Activated T-helper 1 cell treated with anti-CD3 and anti-CD28 coated beads, Interleukin-12 subunit alpha, Interleukin-12 subunit beta, Interleukin-2, Interleukin-4 antibody, amounts not matched to agents 30 ng/mL and 10 ng/mL and 1 ng/mL, durations not matched to agents 14 hours and 24 hours and 36 hours (primary cell): ENCODE data around the gene ASF1B. TPM values are rescaled to one million over a fixed set of nuclear protein-coding genes. Genes with fewer than 3 reads are reported as not detected.
A peak's percentile ranks its signal among the peaks of the same experiment; 100 is the strongest.

Experiments used
- DNase-seq: peaks from one replicate; pipeline ENCODE4 v3.0.0; 2021; ENCODE audit warnings: low spot score
- H3K27ac Mint-ChIP-seq: one replicate; pipeline ENCODE4 v1.8.0; 2021; ENCODE audit warnings: mild to moderate bottlenecking, mixed read lengths
- H3K27me3 Mint-ChIP-seq: one replicate; pipeline ENCODE4 v1.8.0; 2022; ENCODE audit warnings: mild to moderate bottlenecking, moderate library complexity, mixed read lengths; ENCODE audit not compliant: insufficient read depth
- H3K36me3 Mint-ChIP-seq: one replicate; pipeline ENCODE4 v1.8.0; 2021; ENCODE audit warnings: low read depth, mixed read lengths
- H3K4me1 Mint-ChIP-seq: one replicate; pipeline ENCODE4 v1.8.0; 2021; ENCODE audit warnings: low read depth, mixed read lengths
- H3K4me3 Mint-ChIP-seq: one replicate; pipeline ENCODE4 v1.8.0; 2021; ENCODE audit warnings: mild to moderate bottlenecking, moderate library complexity, mixed read lengths
- H3K9me3 Mint-ChIP-seq: one replicate; pipeline ENCODE4 v1.8.0; 2021; ENCODE audit warnings: mixed read lengths
- intact Hi-C: fragments of 100-400 bp; cut with micrococcal nuclease; formaldehyde crosslinking; loops from one replicate; pipeline ENCODE4 v1.15.1; 2024
- total RNA-seq: library from RNA; stranded (reverse); gene quantifications from 2 replicates; pipeline ENCODE4 v1.2.3, GENCODE V29; 2022

Gene ASF1B
- total RNA-seq, 1 donor from 2014 or later = 76.3 TPM

GRCh38 chr19:14142262-14143190 lies 6.1 kb upstream of the ASF1B start:
- no peak for DNase-seq
- H3K9me3 Mint-ChIP-seq = no peaks in the 10 kb centered on the region
- H3K36me3 Mint-ChIP-seq = peaks cover 6% of the 10 kb centered on the region
- H3K27me3 Mint-ChIP-seq = no peaks in the 10 kb centered on the region
- H3K4me3 Mint-ChIP-seq = no peak overlapping the region
- H3K4me1 Mint-ChIP-seq = peaks cover 28% of the 10 kb centered on the region
- intact Hi-C loops = no loop called here
- no peak overlapping the region for H3K27ac Mint-ChIP-seq

GRCh38 chr19:14141041-14141440 lies 4.7 kb upstream of the ASF1B start:
- no peak overlapping the region for H3K27ac Mint-ChIP-seq
- no peaks in the 10 kb centered on the region for H3K9me3 Mint-ChIP-seq
- intact Hi-C loops = no loop called here
- H3K36me3 Mint-ChIP-seq = peaks cover 6% of the 10 kb centered on the region
- no peaks in the 10 kb centered on the region for H3K27me3 Mint-ChIP-seq
- no peak for DNase-seq
- H3K4me1 Mint-ChIP-seq = peaks cover 23% of the 10 kb centered on the region
- no peak overlapping the region for H3K4me3 Mint-ChIP-seq

- Mint-ChIP-seq H3K36me3 (peaks cover 10% of the 10 kb centered on the region), H3K27ac (peak overlapping the region; percentile 53), H3K4me1 (peaks cover 22% of the 10 kb centered on the region), H3K9me3 (no peaks in the 10 kb centered on the region), H3K4me3 (peak overlapping the region; percentile 21), H3K27me3 (no peaks in the 10 kb centered on the region)
- DNase-seq = no peak
- intact Hi-C loops = loop anchor here (5.0 kb wide), 1 partner anchor 337 kb away; the partner anchor contains the start of gene PTGER1
Observed at GRCh38 chr19:14139944-14140343, 3.6 kb upstream of the ASF1B start.

- intact Hi-C loops = loop anchor here (5.0 kb wide), 1 partner anchor 339 kb away; the partner anchor contains the start of gene PTGER1
- no peaks in the 10 kb centered on the region for H3K9me3 Mint-ChIP-seq
- no peaks in the 10 kb centered on the region for H3K27me3 Mint-ChIP-seq
- H3K4me3 Mint-ChIP-seq = peak overlapping the region; percentile 50
- H3K36me3 Mint-ChIP-seq = peaks cover 17% of the 10 kb centered on the region
- H3K4me1 Mint-ChIP-seq = peaks cover 31% of the 10 kb centered on the region
- no peak for DNase-seq
- H3K27ac Mint-ChIP-seq = peak overlapping the region; percentile 64
Observed at GRCh38 chr19:14138576-14139265, 2.3 kb upstream of the ASF1B start.

- Mint-ChIP-seq H3K4me3 (peak overlapping the region; percentile 83), H3K27me3 (no peaks in the 10 kb centered on the region), H3K9me3 (no peaks in the 10 kb centered on the region), H3K27ac (peak overlapping the region; percentile 85), H3K4me1 (peaks cover 31% of the 10 kb centered on the region), H3K36me3 (peaks cover 18% of the 10 kb centered on the region)
- no peak for DNase-seq
- intact Hi-C loops = loop anchor here (1.0 to 5.0 kb wide), 7 partner anchors 18 to 341 kb away; partner anchors contain the start of genes ADGRL1, MISP3 and PTGER1
Observed at GRCh38 chr19:14135985-14136508, 342 bp downstream of the ASF1B start.

- peak overlapping the region; percentile 83 for H3K4me3 Mint-ChIP-seq
- H3K36me3 Mint-ChIP-seq = peaks cover 18% of the 10 kb centered on the region
- H3K27ac Mint-ChIP-seq = peak overlapping the region; percentile 85
- H3K4me1 Mint-ChIP-seq = peaks cover 31% of the 10 kb centered on the region
- H3K9me3 Mint-ChIP-seq = no peaks in the 10 kb centered on the region
- intact Hi-C loops = loop anchor here (5.0 kb wide), 1 partner anchor 342 kb away; the partner anchor contains the start of gene PTGER1
- DNase-seq = no peak
- no peaks in the 10 kb centered on the region for H3K27me3 Mint-ChIP-seq
Observed at GRCh38 chr19:14135355-14135754, 1.0 kb downstream of the ASF1B start.

- Mint-ChIP-seq H3K36me3 (peaks cover 3% of the 10 kb centered on the region), H3K27me3 (no peaks in the 10 kb centered on the region), H3K27ac (no peak overlapping the region), H3K4me3 (no peak overlapping the region), H3K9me3 (no peaks in the 10 kb centered on the region), H3K4me1 (no peaks in the 10 kb centered on the region)
- intact Hi-C loops = no loop called here
- no peak for DNase-seq
Observed at GRCh38 chr19:14127929-14128509, 8.4 kb downstream of the ASF1B start.

GRCh38 chr19:14127176-14127575 lies 9.2 kb downstream of the ASF1B start:
- no peaks in the 10 kb centered on the region for H3K27me3 Mint-ChIP-seq
- H3K36me3 Mint-ChIP-seq = peaks cover 4% of the 10 kb centered on the region
- no peak for DNase-seq
- H3K9me3 Mint-ChIP-seq = no peaks in the 10 kb centered on the region
- H3K27ac Mint-ChIP-seq = no peak overlapping the region
- no peaks in the 10 kb centered on the region for H3K4me1 Mint-ChIP-seq
- intact Hi-C loops = no loop called here
- H3K4me3 Mint-ChIP-seq = no peak overlapping the region

GRCh38 chr19:14122924-14123323 lies 13.5 kb downstream of the ASF1B start:
- no peak for DNase-seq
- H3K36me3 Mint-ChIP-seq = peaks cover 6% of the 10 kb centered on the region
- intact Hi-C loops = no loop called here
- no peak overlapping the region for H3K27ac Mint-ChIP-seq
- peaks cover 2% of the 10 kb centered on the region for H3K27me3 Mint-ChIP-seq
- H3K4me1 Mint-ChIP-seq = peaks cover 11% of the 10 kb centered on the region
- H3K9me3 Mint-ChIP-seq = no peaks in the 10 kb centered on the region
- H3K4me3 Mint-ChIP-seq = no peak overlapping the region

GRCh38 chr19:14120497-14120780 lies 15.9 kb downstream of the ASF1B start:
- Mint-ChIP-seq H3K9me3 (no peaks in the 10 kb centered on the region), H3K36me3 (peaks cover 6% of the 10 kb centered on the region), H3K27me3 (peaks cover 2% of the 10 kb centered on the region), H3K4me1 (peaks cover 26% of the 10 kb centered on the region), H3K27ac (no peak overlapping the region), H3K4me3 (no peak overlapping the region)
- DNase-seq = no peak
- intact Hi-C loops = no loop called here

GRCh38 chr19:14119644-14120496 lies 16.5 kb downstream of the ASF1B start:
- peak overlapping the region; percentile 13 for H3K4me3 Mint-ChIP-seq
- intact Hi-C loops = loop anchor here (5.0 to 10.0 kb wide), 2 partner anchors 345 to 523 kb away; partner anchors contain the start of gene C19orf53

GRCh38 chr19:14119146-14119545 lies 17.2 kb downstream of the ASF1B start:
- Mint-ChIP-seq H3K36me3 (peaks cover 6% of the 10 kb centered on the region), H3K27me3 (peaks cover 2% of the 10 kb centered on the region), H3K4me3 (peak overlapping the region; percentile 91), H3K9me3 (no peaks in the 10 kb centered on the region), H3K27ac (peak overlapping the region; percentile 97), H3K4me1 (peaks cover 34% of the 10 kb centered on the region)
- no peak for DNase-seq
- intact Hi-C loops = loop anchor here (5.0 to 10.0 kb wide), 2 partner anchors 344 to 522 kb away; partner anchors contain the start of gene C19orf53

More at GRCh38 chr19:14119644-14120496, 16.5 kb downstream of the ASF1B start:
- Mint-ChIP-seq H3K27ac (no peak overlapping the region), H3K9me3 (no peaks in the 10 kb centered on the region), H3K27me3 (peaks cover 2% of the 10 kb centered on the region), H3K4me1 (peaks cover 30% of the 10 kb centered on the region), H3K36me3 (peaks cover 6% of the 10 kb centered on the region)
- no peak for DNase-seq
